GM18526 (cell line): ENCODE measurements around the gene P2RY12.

Experiments
- POLR2A ChIP-seq: IDR thresholded peaks from 3 replicates; pipeline ENCODE4 v1.6.1; 2011; ENCODE audit not compliant: insufficient read length; ENCODE audit errors: extremely low read depth

The P2RY12 gene

GRCh38 chr3:151307583-151308488 is 76.7 kb downstream of the P2RY12 start:
- TF ChIP-seq POLR2A: no peak

GRCh38 chr3:151307131-151307530 is 77.4 kb downstream of the P2RY12 start:
- TF ChIP-seq POLR2A: no peak

- TF ChIP-seq POLR2A: no peak
Observed at GRCh38 chr3:151306168-151306810, 78.3 kb downstream of the P2RY12 start.

GRCh38 chr3:151305775-151306151 is 78.8 kb downstream of the P2RY12 start:
- no peak for TF ChIP-seq POLR2A

- TF ChIP-seq POLR2A: no peak
Observed at GRCh38 chr3:151305060-151305774, 79.3 kb downstream of the P2RY12 start.

- TF ChIP-seq POLR2A: no peak
Observed at GRCh38 chr3:151303751-151304150, 80.8 kb downstream of the P2RY12 start.

GRCh38 chr3:151301787-151302186 is 82.8 kb downstream of the P2RY12 start:
- TF ChIP-seq POLR2A: no peak

- no peak for TF ChIP-seq POLR2A
Observed at GRCh38 chr3:151300539-151300938, 84.0 kb downstream of the P2RY12 start.

GRCh38 chr3:151299006-151299405 is 85.5 kb downstream of the P2RY12 start:
- no peak for TF ChIP-seq POLR2A

GRCh38 chr3:151297429-151297828 is 87.1 kb downstream of the P2RY12 start:
- TF ChIP-seq POLR2A: no peak

GRCh38 chr3:151296226-151296625 is 88.3 kb downstream of the P2RY12 start:
- TF ChIP-seq POLR2A: no peak

GRCh38 chr3:151293127-151293526 is 91.4 kb downstream of the P2RY12 start:
- TF ChIP-seq POLR2A: no peak

GRCh38 chr3:151290673-151291072 is 93.9 kb downstream of the P2RY12 start:
- TF ChIP-seq POLR2A: no peak

GRCh38 chr3:151289445-151289844 is 95.1 kb downstream of the P2RY12 start:
- no peak for TF ChIP-seq POLR2A
